HG03354 (cell line): Measurements from ENCODE around the gene DSTN.

ENCODE experiments used
- ATAC-seq: cut with Tn5 transposase; IDR thresholded peaks from one replicate; pipeline ENCODE4 v1.9.1; 2021; ENCODE audit warnings: mild to moderate bottlenecking; ENCODE audit not compliant: unreplicated experiment, poor library complexity, severe bottlenecking

The DSTN gene

DNA sequence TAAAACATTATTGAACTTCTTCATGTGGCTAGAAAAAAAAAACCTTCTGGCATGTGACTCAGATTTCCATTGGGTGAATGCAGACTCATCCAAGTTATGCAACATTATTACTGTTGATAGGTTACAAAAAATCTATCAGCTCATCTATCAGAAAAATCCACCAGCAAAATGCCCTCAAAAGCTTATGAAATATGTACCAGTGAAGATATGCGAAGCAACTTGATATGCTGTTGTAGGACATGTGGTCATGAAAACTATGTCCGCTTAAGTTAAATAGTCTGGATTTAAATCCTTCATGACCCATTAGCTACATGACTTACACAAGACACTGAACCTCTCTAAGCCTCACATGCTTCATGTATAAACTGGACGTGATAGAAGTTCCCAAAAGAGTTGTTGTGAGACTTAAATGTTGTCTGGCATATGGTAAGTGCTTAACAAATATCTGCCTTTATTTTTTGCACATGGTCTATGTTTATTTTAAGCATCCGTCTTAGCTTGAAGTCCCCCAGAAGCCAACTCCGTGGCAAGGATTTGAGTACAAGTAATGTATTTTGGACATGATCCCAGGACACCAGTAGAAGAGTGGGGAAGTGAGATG is 26.2 kb upstream of the DSTN start:
- ATAC-seq = no peak

DNA sequence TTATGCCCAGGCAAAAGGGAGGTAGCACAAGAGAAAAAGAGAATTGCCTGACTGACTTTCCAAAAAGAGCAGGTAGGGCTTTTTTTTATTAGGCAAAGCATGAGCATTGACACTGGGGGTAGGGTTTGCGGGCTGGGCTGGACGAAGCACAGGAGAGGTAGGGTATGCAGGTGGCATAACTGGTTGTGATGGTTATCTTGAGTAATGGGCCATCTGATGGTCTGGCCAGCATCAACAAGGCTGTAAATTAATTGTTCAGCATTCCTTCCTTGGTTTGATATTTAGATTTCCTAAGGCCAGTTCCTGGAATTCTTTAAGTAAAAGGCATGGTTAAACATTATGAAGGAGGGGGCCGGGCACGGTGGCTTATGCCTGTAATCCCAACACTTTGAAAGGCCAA is 24.7 kb upstream of the DSTN start:
- ATAC-seq = no peak

DNA sequence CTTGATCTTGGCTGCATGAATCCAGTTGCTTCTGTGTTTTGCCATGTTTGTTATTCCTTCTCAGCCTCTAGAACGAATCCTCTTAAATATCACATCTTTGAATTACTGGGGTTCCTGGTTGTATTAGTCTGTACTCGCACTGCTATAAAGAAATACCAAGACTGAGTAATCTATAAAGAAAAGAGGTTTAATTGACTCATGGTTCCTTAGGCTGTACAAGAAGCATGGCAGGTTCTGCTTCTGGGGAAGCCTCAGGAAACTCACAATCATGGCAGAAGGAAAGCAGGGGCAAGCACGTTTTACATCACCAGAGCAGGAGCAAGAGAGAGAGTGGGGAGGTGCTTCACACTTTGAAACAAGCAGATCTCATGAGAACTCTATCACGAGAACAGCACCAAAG is 20.7 kb upstream of the DSTN start:
- no peak for ATAC-seq

DNA sequence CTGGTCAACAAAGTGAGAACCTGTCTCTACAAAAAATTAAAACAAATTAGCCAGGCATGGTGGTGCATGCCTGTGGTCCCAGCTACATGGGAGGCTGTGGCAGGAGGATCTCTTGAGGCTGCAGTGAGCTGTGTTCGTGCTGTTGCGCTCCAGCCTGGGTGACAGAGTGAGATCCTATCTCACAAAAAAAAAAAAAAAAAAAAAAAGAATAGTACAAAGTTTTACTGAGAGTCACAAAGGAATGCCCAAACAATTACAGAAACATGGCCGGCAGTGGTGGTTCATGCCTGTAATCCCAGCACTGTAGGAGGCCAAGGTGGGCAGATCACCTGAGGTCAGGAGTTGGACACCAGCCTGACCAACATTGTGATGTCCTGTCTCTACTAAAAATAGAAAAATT is 14.8 kb upstream of the DSTN start:
- no peak for ATAC-seq

DNA sequence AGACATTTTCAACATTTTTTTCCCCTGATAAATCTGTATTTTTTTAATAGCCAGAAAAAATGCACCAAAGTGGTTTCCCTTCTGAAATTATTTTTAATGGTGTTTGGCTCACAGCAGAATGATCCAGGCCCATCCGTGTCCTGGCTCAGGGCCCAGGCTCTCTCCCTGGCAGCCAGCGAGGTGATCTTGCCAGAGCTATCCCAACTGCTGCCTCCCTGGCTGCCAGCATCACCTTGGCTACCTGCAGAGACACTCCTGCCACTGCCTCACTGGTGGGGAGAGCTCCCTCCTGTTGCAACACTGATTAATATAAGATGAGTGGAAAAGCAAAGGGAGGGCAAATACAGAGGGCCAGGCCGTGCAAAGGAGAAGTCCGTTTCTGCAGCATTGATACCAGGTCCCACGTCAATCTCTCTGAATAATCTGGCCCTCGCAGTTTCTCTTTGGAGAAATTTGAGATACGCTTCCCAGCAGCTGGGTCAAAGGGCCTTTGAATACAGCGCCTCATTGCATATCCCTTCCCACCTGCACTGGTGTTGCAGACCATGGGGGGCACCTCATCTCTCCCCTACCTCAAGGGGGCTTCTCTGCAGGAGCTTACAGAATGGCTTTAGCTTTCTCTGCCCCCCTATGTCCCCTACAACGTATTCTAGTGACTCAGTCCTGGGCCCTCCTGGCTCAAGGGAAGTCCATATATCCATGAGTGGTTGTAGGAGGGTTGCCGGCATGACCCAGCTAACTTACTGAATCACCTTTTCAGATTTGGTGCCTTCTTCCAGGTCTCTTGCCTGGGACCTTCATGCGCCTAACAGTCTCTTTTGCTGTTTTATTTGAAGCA is 12.8 kb upstream of the DSTN start:
- no peak for ATAC-seq

DNA sequence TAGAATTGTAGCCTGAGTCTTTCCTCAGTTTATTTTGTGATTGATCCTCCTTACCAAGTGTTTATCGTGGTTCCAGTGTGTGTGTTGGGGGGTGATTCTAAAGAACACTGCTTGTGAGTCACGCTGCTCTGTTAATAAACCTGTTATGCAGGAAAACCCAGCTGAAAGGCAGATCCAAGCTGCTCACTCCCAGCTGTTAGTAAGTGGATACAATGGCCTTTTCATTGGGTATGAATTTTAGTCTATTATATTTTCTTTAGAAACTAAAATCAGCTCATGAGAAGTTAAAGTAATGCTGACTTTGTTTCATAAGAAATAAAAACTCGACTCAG is 12.2 kb upstream of the DSTN start:
- ATAC-seq = no peak

DNA sequence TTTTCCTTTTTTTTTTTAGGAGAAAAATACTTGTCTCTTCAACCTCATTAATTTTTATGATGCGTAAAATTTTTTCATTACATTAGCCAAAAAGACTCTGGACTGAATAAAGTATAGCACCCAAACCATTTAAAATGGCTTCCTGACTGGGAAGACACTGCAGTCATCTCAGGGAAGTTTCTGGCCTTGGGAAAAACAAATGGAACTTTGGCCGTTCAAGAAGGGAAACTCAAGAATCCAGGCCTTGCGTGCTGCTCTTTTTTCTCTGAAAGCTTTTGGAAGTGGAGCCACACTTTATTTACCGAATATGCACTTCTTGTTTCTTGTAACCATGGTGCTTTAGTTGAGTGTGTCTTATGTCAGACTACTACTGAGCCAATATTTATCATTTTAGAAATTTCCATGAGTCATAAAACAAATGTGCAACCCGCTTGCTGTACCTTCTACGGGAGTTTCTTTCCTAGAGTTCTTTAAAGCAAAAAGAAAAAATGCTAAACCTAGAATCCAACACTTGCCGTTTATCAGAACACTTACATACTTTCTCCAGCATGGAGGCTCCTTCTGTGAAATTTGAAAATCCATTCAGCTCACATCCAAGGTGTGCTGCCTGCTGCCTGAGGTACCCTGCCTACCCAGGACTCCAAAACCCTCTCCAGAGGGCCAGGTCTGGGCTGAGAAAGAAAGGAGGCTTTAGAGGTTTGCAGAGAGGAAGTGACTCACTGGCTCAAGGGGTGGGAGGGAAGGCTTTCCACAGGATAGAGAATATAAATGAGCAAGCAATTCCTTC is 11.5 kb upstream of the DSTN start:
- ATAC-seq = no peak

DNA sequence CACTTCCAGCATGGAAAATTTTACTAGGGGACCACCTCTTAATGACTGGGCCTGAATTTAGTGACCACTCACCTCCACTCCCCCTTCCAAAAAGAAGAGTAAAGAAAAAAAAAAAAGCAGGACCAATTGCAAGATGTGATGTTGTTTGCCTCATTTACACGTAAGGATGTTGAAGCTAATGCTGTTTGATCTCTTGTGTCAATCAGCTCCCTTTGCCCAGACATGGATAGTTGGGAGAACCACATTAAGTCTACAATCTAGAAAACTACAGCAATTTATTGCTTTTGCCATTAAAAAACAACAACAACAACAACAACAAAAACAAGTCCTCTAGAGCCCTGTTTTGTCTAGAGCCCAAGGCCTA is 11.0 kb upstream of the DSTN start:
- no peak for ATAC-seq

DNA sequence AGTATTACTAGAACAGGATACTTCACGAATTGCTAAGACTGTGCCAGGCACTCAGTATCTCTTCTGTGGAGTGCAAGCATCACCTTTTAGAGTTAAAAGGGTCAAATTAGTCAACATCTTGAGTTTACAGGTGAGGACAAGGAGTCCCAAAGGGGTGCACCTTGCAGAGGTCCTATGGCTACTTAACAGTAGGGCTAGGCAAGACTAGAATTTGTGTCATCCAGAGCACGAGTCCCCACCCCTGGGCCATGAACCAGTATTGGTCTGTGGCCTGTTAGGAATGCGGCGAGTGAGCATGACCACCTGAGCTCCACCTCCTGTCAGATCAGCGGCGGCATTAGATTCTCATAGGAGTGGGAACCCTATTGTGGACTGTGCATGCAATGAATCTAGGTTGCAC is 10.5 kb upstream of the DSTN start:
- no peak for ATAC-seq

DNA sequence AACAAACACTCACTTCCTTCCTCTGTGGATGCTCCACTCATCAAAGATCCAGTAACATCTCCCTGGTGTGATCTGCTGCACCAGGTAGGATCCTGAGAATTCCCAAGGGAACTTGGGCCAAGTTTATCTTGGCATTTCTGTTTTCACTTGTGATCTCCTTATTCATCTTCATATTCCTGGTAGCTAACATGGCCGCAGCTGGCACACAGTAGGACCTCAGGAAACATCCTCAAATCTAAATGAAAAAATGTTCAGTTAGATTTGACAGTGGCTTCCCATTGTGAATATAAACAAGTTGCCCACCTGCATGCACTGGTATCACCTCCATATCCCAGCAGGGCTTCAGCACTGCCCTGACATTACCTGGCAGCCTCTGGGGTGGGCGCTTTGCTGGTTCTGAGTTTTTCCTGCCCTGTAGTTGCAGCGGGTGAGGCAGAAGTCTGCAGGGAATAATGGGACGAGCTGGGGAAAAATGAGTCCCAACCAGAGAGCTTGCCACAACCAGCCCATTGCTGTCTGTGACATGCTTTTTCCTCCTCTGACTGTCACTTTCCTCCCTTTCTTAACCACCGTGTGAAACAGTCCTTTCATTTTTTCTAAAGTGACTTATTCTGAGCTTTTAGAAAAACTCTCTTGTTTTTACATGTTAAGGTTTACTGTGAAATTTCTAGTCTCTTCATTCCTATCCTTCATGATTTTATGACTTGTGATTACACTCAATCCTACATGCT is 9.4 kb upstream of the DSTN start:
- ATAC-seq = no peak

DNA sequence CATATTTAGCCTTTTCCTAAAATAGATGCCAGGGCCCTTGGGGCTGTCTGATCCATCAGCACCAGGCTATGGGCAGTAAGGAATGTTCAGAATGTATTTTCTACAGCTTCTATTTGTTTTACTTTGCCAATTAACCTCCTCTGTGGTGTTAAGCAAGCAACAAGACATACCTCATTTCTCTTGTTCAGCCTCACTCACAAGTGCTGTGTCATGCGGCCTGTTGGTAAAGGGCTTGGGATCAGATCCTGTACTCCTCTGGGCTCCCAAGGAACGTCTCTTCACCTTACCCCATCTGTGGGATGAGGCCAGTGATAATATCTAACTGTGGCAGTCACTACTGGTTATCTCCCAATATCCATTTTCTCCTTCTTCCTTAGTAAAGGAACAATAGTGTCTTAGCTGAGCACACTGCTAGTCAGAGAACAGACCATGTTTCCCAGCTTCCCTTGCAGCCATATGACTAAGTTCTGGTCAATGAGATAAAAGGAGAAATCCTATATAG is 7.0 kb upstream of the DSTN start:
- no peak for ATAC-seq

DNA sequence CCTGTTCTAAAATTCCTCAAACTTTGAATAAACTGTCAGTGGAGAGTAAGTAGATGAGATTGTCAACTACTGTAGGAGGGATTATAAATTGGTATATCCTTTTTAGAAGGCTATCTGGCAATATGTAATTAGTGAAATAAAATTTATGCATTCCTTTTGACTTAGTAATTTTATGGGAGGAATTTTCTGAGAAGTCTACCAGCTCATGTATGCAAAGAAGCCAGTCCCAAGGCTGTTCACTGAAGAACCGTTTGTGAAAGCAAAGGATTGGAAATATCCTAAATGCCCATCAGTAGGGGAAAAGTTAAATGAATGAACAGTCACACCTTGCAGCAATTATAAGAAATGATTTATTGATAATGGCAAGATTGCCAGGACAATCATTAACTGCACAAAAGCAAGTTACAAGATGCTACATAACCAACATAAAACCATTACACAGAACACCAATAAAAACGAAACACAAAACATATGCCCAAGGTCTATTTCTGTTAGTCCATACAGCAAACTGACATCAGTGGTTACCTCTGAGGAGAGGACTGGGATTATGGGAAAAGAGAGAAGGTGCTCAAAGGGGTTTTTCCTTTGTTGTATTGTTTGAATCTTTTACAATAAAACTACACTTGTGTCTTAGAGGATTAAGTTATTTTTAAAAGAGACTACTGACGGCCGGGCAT is 4.6 kb upstream of the DSTN start:
- ATAC-seq = no peak

DNA sequence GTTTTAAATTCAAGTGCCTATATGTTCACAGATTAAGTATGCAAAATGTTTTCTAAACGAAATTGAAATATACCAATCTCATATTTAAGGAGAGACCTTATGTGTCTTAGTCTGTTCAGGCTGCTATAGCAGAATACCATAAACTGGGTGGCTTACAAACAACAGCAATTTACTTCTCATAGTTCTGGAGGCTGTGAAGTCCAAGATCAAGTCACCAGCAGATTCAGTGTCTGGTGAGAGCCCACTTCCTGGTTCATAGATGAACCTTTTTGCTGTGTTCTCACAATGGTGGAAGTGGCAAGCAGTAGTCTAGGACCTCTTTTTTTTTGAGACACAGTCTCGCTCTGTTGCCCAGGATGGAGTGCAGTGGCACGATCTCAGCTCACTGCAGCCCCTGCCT is 3.5 kb upstream of the DSTN start:
- ATAC-seq = no peak

DNA sequence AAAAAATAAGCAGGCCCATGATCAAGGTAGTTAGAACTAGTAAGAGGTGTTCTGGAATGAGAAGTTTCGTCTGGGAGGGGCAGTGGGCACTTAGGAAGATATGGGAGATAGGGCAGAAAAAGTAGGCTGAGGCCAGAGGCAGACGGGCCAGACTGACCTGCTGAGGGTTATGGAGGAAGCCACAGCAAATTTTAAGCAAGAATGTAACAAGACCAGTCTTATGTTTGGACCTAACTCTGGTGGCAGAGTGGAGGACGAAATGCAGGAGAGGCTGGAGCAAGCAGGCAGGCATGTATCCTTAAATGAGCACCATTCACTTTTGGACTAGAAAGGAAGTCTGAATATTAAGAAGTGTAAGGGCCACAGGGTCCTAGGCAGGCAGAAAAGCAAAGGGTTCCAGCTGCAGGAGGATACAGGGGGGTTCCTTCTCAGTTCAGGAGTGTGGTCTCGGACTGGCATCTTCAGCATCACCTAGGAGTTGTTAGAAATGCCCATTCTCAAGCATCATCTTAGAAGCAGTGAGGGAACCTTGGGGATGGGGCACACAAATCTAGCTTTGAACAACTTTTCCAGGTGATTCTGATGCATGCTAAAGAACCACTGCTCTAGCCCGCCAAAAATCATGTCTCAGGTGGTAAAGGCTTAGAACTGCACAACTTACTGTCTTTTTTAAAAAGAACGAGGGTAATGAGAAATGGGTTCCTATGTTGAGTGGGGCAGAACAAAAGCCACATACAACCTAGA is 1.7 kb upstream of the DSTN start:
- no peak for ATAC-seq

DNA sequence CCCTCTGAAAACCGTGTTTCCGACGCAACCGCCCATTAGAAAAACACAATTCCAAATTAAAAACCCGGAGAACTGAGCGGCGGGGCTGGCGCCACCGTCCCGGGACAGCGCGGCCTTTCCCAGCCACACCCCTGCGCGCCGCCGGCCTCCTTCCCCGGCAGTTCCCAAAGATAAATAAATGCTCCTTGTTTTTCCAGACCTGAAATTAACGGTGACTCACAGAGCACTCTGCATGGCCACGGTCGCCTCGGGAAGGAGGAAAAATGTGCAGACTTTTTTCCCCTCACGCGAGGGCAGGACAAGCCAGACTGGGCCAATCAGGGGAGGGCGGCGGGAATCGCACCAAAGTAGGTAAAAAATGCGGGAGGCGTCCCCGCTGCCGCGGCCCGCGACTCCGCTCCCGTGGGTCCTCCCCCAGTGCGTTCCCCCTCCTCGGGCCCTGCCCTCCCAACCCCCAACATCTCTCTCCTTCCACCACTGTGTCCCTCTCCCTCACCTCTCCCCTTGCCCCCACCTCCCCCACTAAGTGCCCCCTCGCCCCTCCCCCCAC is 828 bp upstream of the DSTN start:
- ATAC-seq = no peak

DNA sequence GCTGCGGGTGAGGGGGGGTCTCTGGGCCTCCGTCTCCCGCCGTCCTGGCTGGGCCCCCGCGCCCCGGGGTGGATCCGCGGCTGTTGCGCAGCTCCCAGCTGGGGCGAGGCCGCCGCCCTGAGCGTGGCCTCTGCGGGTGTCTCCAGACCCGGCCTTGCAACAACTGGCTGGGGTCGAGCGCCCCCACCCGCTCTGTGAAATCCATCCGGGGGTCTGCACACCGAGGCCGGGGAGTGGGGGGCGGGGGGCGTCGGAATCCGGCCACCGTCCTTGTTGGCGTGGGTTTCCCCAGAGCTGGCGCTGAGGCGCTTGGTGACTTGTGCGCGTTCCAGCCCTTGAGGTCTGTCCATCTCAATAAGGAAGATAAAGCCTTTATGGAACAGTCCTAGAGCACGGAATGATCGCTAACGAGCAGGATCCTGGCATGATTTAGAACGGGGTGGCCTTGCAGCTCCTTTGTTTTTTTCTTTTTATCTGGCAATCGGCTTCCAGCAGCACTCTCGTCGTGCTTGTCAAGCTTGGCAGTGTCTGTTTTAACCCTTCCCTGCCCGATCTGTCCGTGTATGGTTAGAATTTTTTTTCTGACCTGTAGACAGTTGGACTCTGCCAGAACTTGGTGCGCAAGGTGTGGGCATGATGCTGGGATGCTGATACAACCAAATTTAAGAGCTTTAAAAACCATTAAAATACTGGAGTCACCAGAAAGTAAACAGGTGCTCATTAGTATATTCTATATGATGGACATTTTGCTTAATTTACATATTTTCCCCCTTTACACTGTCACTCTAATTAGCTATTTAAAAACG is 675 bp downstream of the DSTN start:
- ATAC-seq = peak; percentile 51

DNA sequence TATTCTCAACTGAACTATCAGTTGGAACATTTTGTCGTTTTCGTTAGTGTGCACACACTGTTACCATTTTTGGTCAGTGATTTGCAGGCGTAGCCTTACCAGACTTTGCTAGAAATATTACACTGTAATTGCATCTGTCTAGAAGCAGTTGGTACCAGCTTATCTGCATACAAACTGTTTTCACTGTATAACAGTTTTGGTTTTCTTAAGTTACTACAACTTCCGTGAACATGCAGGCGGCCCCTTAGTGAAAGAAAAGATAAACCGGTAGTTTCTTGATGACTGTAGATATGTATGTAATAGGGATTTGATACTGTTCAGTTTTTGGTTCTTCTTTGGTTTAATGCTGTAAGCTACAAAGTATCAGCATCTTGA is 1.3 kb downstream of the DSTN start:
- ATAC-seq = peak; percentile 27

DNA sequence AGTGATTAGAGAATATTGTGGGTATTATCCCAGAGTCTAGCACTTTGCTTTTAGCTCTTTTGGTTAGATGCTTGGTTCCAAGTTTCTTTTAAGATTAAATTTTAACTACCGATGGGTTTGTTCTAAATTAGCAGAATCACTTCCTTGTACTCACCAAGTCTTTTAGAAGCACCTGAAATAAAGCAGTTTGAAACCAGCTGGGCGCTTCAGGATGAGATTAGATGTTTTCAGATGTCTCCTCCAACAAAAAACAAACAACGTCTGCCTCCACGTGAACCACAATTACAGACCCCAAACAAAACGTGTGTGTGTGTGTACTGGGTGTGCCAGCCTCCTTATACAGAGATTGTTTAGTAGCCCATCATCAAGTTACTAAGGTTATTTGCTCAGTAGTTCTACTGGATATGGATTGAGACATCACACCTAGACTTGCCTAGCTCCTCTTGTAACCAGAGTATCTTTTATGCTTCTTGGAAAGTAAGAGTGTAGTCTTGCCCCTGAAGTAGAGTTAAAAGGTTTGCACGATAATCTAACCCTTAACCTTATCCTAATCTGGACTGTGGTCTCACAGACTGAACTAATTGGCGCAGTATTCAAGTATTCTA is 2.3 kb downstream of the DSTN start:
- ATAC-seq = no peak
